Measurements from ENCODE around the gene VSIG8. TPM values are rescaled to one million over a fixed set of nuclear protein-coding genes. Genes with fewer than 3 reads are reported as not detected.

Gene VSIG8
- total RNA-seq, 1 experiment from 2014 or later = not detected

DNA sequence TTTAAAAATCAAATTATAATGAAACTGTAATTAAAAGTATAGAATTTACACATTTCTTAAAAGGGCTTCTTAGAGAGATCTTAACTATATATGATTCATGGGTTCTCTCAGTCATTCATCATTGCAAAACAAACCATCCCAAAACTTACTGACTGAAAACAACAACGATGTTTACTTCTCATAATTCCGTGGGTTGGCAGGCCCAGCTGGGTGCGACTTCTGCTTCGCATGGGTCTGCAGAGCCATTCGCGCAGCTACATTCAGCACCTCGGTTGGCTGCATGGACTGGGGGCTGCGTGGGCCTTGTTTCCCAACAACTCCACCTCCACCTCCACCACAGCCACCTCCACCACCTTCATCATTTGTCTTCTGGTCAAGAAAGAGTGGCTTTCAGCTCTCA is 31.7 kb downstream of the VSIG8 start:
- DNase-seq (ENCODE audit: low read depth, low spot score) (no peak), ATAC-seq (no peak)
- Histone ChIP-seq H3K9me2 (ENCODE audit: insufficient read depth) (no peaks in the 10 kb centered on the region), H4K20me1 (ENCODE audit: insufficient read depth) (no peaks in the 10 kb centered on the region), H3K36me3 (ENCODE audit: control insufficient read depth in 1 of 2, insufficient read depth in 2 of 2, low read length in 2 of 2) (no peaks in the 10 kb centered on the region), H3K27ac (ENCODE audit: low read depth, low read length) (no peak overlapping the region), H3K27me3 (ENCODE audit: insufficient read depth, low read length) (no peaks in the 10 kb centered on the region), H3K9me3 (ENCODE audit: control insufficient read depth in 1 of 2, insufficient read depth in 1 of 2, low read depth in 1 of 2, low read length in 2 of 2) (no peaks in the 10 kb centered on the region), H3K9ac (ENCODE audit: low read length) (no peak overlapping the region), H2AFZ (ENCODE audit: low read depth, low read length, poor library complexity, severe bottlenecking) (no peak overlapping the region), H3K4me2 (ENCODE audit: low read length) (no peak overlapping the region), H3K4me1 (ENCODE audit: control insufficient read depth in 1 of 2, insufficient read depth in 2 of 2, low read length in 2 of 2) (peaks cover 0 to 7% of the 10 kb centered on the region in 2 experiments; a peak in 1 of 4 replicates), H3K79me2 (ENCODE audit: insufficient read depth, low read length) (no peaks in the 10 kb centered on the region), H3K4me3 (replicated peaks in 1 of 2; ENCODE audit: low read depth in 1 of 2, low read length in 2 of 2) (no peak overlapping the region)
- TF ChIP-seq RAD21 (IDR thresholded peaks at IDR 0.05; ENCODE audit: low read depth) = no peak
- TF ChIP-seq, protein P1, sequence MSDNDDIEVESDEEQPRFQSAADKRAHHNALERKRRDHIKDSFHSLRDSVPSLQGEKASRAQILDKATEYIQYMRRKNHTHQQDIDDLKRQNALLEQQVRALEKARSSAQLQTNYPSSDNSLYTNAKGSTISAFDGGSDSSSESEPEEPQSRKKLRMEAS (IDR thresholded peaks at IDR 0.05) = no peak
- TF ChIP-seq ELF1 (IDR thresholded peaks at IDR 0.05; ENCODE audit: borderline replicate concordance, low read depth) = no peak
- no peak for TF ChIP-seq ZNF274 (IDR thresholded peaks at IDR 0.05; ENCODE audit: low read depth, low read length)
- TF ChIP-seq CEBPB (IDR thresholded peaks at IDR 0.05; ENCODE audit: low read depth) = no peak
- TF ChIP-seq, protein P2, sequence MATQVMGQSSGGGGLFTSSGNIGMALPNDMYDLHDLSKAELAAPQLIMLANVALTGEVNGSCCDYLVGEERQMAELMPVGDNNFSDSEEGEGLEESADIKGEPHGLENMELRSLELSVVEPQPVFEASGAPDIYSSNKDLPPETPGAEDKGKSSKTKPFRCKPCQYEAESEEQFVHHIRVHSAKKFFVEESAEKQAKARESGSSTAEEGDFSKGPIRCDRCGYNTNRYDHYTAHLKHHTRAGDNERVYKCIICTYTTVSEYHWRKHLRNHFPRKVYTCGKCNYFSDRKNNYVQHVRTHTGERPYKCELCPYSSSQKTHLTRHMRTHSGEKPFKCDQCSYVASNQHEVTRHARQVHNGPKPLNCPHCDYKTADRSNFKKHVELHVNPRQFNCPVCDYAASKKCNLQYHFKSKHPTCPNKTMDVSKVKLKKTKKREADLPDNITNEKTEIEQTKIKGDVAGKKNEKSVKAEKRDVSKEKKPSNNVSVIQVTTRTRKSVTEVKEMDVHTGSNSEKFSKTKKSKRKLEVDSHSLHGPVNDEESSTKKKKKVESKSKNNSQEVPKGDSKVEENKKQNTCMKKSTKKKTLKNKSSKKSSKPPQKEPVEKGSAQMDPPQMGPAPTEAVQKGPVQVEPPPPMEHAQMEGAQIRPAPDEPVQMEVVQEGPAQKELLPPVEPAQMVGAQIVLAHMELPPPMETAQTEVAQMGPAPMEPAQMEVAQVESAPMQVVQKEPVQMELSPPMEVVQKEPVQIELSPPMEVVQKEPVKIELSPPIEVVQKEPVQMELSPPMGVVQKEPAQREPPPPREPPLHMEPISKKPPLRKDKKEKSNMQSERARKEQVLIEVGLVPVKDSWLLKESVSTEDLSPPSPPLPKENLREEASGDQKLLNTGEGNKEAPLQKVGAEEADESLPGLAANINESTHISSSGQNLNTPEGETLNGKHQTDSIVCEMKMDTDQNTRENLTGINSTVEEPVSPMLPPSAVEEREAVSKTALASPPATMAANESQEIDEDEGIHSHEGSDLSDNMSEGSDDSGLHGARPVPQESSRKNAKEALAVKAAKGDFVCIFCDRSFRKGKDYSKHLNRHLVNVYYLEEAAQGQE (IDR thresholded peaks at IDR 0.05; ENCODE audit: low read depth) = no peak
- TF ChIP-seq ZFX (IDR thresholded peaks at IDR 0.05) = no peak
- no peak for TF ChIP-seq POLR2AphosphoS5 (IDR thresholded peaks at IDR 0.05; ENCODE audit: low read depth, low read length)
- TF ChIP-seq TCF7L2 (IDR thresholded peaks at IDR 0.05; ENCODE audit: borderline replicate concordance, extremely low read depth, insufficient read depth, insufficient read length) = no peak
- no peak for TF ChIP-seq EZH2phosphoT487 (IDR thresholded peaks at IDR 0.05; ENCODE audit: borderline replicate concordance)
- TF ChIP-seq SIN3A (IDR thresholded peaks at IDR 0.05; ENCODE audit: low read depth) = no peak
- no peak for TF ChIP-seq EZH2 (IDR thresholded peaks at IDR 0.05)
- intact Hi-C loops (cut with micrococcal nuclease) = no loop called here
- RAD21 ChIA-PET (ENCODE audit: low non-redundant PET in 1 of 2, low total read pairs in 2 of 2, uncharacterized antibody in 2 of 2, unreplicated experiment in 2 of 2) = no interaction called here
- no TSS peak for BruUV-seq (replicated peaks)
- POLR2A ChIA-PET = no interaction called here
- CTCF ChIA-PET = interaction anchor here (1.1 to 4.4 kb wide), 5 partner anchors 14 to 62 kb away, joined by 3 to 20 read pairs (median 4); no protein-coding TSS in a partner anchor
